IMR-90 (cell line): ENCODE data around the gene FASTKD1. TPM values are rescaled to one million over a fixed set of nuclear protein-coding genes. Genes with fewer than 3 reads are reported as not detected.

ENCODE experiments used
- ATAC-seq: fragments of 200-7000 bp; cut with Tn5 transposase; 2 replicates; pipeline ENCODE4 v1.9.1; 2020; ENCODE audit warnings: low read depth, mild to moderate bottlenecking, moderate library complexity
- BruUV-seq: library from RNA; stranded (reverse); fragments of 400-500 nt; replicated peaks from 2 replicates; lab custom pipeline; 2021; lab: Mats Ljungman, UMichigan
- CTCF ChIA-PET: fragments of 300-600 bp; formaldehyde crosslinking; extraction: SDS; loops from one replicate; lab custom pipeline; 2021; ENCODE audit warnings: antibody characterized with exemption; lab: Yijun Ruan, JAX
- POLR2A ChIA-PET: fragments of 300-600 bp; sonication (Branson Sonifier 250); formaldehyde crosslinking; loops from one replicate; lab custom pipeline; 2022; ENCODE audit warnings: antibody characterized with exemption; ENCODE audit not compliant: unreplicated experiment; lab: Charles Lee
- DNase-seq: peaks from one replicate; pipeline ENCODE4 v3.0.0; 2013
- H2AFZ ChIP-seq: replicated peaks from 2 replicates; pipeline ENCODE3; 2013; ENCODE audit warnings: low read length, mild to moderate bottlenecking; ENCODE audit not compliant: poor library complexity
- H2AK5ac ChIP-seq: 2 replicates; pipeline ENCODE4 v1.6.1; 2013; ENCODE audit warnings: low read depth, low read length, inconsistent platforms
- H2AK9ac ChIP-seq: replicated peaks from 2 replicates; pipeline ENCODE3; 2013; ENCODE audit warnings: mild to moderate bottlenecking, low read depth, low read length, moderate library complexity; ENCODE audit not compliant: poor library complexity
- H2BK120ac ChIP-seq: 2 replicates; pipeline ENCODE4 v1.6.1; 2013; ENCODE audit warnings: low read depth, low read length, inconsistent platforms
- H2BK15ac ChIP-seq: 3 replicates; pipeline ENCODE4 v1.6.1; 2013; ENCODE audit warnings: low read depth, low read length, inconsistent platforms
- H2BK20ac ChIP-seq: 2 replicates; pipeline ENCODE4 v1.6.1; 2013; ENCODE audit warnings: low read depth, mild to moderate bottlenecking, inconsistent platforms, low read length, moderate library complexity
- H2BK5ac ChIP-seq: 2 replicates; pipeline ENCODE4 v1.6.1; 2013; ENCODE audit warnings: mild to moderate bottlenecking, low read depth, low read length, inconsistent platforms; ENCODE audit not compliant: poor library complexity, severe bottlenecking
- H3K14ac ChIP-seq: replicated peaks from 2 replicates; pipeline ENCODE4 v1.6.1; 2013; ENCODE audit warnings: low read depth, low read length, inconsistent platforms
- H3K18ac ChIP-seq: 2 replicates; pipeline ENCODE4 v1.6.1; 2013; ENCODE audit warnings: low read depth, low read length, control low read depth
- H3K23ac ChIP-seq: 2 replicates; pipeline ENCODE4 v1.6.1; 2013; ENCODE audit warnings: low read depth, low read length, inconsistent platforms
- H3K27ac ChIP-seq: 2 replicates; pipeline ENCODE4 v1.5.1; 2013; ENCODE audit warnings: mild to moderate bottlenecking, control low read depth, low read length; ENCODE audit not compliant: insufficient read depth
- H3K27me3 ChIP-seq: 2 replicates; pipeline ENCODE4 v1.6.1; 2013; ENCODE audit warnings: low read length; ENCODE audit not compliant: control insufficient read depth, insufficient read depth
- H3K36me3 ChIP-seq: 2 replicates; pipeline ENCODE4 v1.6.1; 2013; ENCODE audit warnings: low read length, mixed read lengths; ENCODE audit not compliant: control insufficient read depth, insufficient read depth
- H3K4ac ChIP-seq: 2 replicates; pipeline ENCODE4 v1.6.1; 2013; ENCODE audit warnings: low read depth, low read length, inconsistent platforms
- H3K4me1 ChIP-seq: 2 replicates; pipeline ENCODE4 v1.6.1; 2013; ENCODE audit warnings: low read length, mixed read lengths; ENCODE audit not compliant: control insufficient read depth, insufficient read depth
- H3K4me2 ChIP-seq: 2 replicates; pipeline ENCODE4 v1.6.1; 2013; ENCODE audit warnings: low read depth, mild to moderate bottlenecking, control low read depth, low read length, moderate library complexity
- H3K4me3 ChIP-seq: 2 replicates; pipeline ENCODE4 v1.5.1; 2013; ENCODE audit warnings: low read depth, mild to moderate bottlenecking, control low read depth, low read length, moderate library complexity; ENCODE audit not compliant: insufficient read depth
- H3K56ac ChIP-seq: 2 replicates; pipeline ENCODE4 v1.6.1; 2013; ENCODE audit warnings: low read length, inconsistent platforms; ENCODE audit not compliant: insufficient read depth; ENCODE audit errors: extremely low read depth
- H3K79me1 ChIP-seq, 2 experiments: 2 replicates each; pipeline ENCODE4 v1.6.1; 2013; ENCODE audit warnings: low read length in 2 of 2, inconsistent platforms in 1 of 2, low read depth in 1 of 2
- H3K9ac ChIP-seq: 2 replicates; pipeline ENCODE4 v1.6.1; 2013; ENCODE audit warnings: low read depth, low read length, control low read depth
- H3K9me1 ChIP-seq: 2 replicates; pipeline ENCODE4 v1.6.1; 2013; ENCODE audit warnings: low read length, inconsistent platforms; ENCODE audit not compliant: insufficient read depth
- H3K9me3 ChIP-seq: 2 replicates; pipeline ENCODE4 v1.6.1; 2013; ENCODE audit warnings: low read length; ENCODE audit not compliant: control insufficient read depth, insufficient read depth
- H4K20me1 ChIP-seq: 2 replicates; pipeline ENCODE4 v1.6.1; 2013; ENCODE audit warnings: low read length, inconsistent platforms; ENCODE audit not compliant: insufficient read depth
- H4K5ac ChIP-seq: 2 replicates; pipeline ENCODE4 v1.6.1; 2013; ENCODE audit warnings: mild to moderate bottlenecking, low read depth, low read length, control low read depth
- H4K8ac ChIP-seq, 2 experiments: 2 replicates each; pipeline ENCODE4 v1.6.1; 2013; ENCODE audit warnings: low read depth in 2 of 2, low read length in 2 of 2, control low read depth in 1 of 2, inconsistent platforms in 1 of 2
- H4K91ac ChIP-seq: 2 replicates; pipeline ENCODE4 v1.6.1; 2013; ENCODE audit warnings: low read depth, low read length, inconsistent platforms; ENCODE audit not compliant: insufficient read depth
- BHLHE40 ChIP-seq: fragments of 150-350 bp; IDR thresholded peaks from 2 replicates; pipeline ENCODE4 v1.6.1; 2016; ENCODE audit warnings: mild to moderate bottlenecking, low read depth, low read length
- CEBPB ChIP-seq: IDR thresholded peaks from 2 replicates; pipeline ENCODE4 v1.6.1; 2012; ENCODE audit warnings: low read depth, low read length, improper control_type of control experiment
- POLR2A ChIP-seq: IDR thresholded peaks from 2 replicates; pipeline ENCODE4 v1.6.1; 2012; ENCODE audit warnings: mild to moderate bottlenecking, low read depth, low read length
- RAD21 ChIP-seq: IDR thresholded peaks from 2 replicates; pipeline ENCODE4 v1.6.1; 2012; ENCODE audit warnings: low read length, improper control_type of control experiment
- USF2 ChIP-seq: fragments of 150-350 bp; IDR thresholded peaks from 2 replicates; pipeline ENCODE4 v1.6.1; 2017; ENCODE audit warnings: mild to moderate bottlenecking, antibody characterized with exemption, low read length, low read depth
- WGBS, 2 experiments: methylation state at CpG; one replicate each; pipeline versions ENCODE4 v1.1.5 to v1.1.7; 2013; ENCODE audit warnings: missing lambda C conversion rate in 2 of 2; ENCODE audit not compliant: insufficient read length in 1 of 2; ENCODE audit errors: extremely low coverage in 2 of 2; 5-methylcytosine and 5-hydroxymethylcytosine counted together
- dilution Hi-C: fragments of 300-500 bp; cut with HindIII; formaldehyde crosslinking; loops from one replicate; pipeline ENCODE4 v1.14.3; 2018; ENCODE audit warnings: low sequenced_read_pairs; ENCODE audit not compliant: unreplicated experiment
- in situ Hi-C: fragments of 300-500 bp; cut with MboI; formaldehyde crosslinking; loops from 3 replicates; pipeline ENCODE4 v1.14.3; 2019; ENCODE audit warnings: low sequenced_read_pairs, inconsistent platforms, mixed read lengths
- intact Hi-C: fragments of 100-400 bp; cut with micrococcal nuclease; formaldehyde crosslinking; loops from 2 replicates; pipeline ENCODE4 v1.10.0; 2022
- polyA plus RNA-seq, 3 experiments: library from polyadenylated mRNA; depleted of rRNA; stranded (reverse); fragments of >200 nt; gene quantifications; 2 replicates each; pipeline ENCODE4 v1.2.3, GENCODE V29; 2012; ENCODE audit warnings: low replicate concordance in 1 of 3
- total RNA-seq: library from RNA; depleted of rRNA; stranded (reverse); fragments of >200 nt; gene quantifications from 2 replicates; pipeline ENCODE4 v1.2.3, GENCODE V29; 2012

Gene FASTKD1
- total and polyA plus RNA-seq, 2 of the 4 experiments (the other 2 are of a cell fraction): 11.4 to 11.5 TPM

DNA sequence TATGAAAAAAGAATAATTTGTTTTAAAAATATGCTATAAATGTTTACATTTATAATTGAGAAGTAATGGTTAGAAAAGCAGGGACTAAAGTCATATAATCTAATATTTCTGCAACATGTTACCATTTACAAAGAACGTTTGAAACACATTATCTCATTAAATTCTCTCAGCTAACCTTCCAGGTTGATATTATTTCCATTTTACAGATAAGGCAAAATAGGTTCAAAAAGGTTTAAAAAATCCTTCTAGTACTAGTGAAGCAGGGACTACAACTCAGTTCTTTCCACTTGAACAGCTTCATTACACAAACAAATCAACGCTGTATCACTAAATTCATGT, 875 bp downstream of the FASTKD1 start:
- Histone ChIP-seq H3K9me3 (no peaks in the 10 kb centered on the region), H3K4ac (peak overlapping the region; percentile 85; the same call in 1 of the 2 replicates), H4K5ac (peak overlapping the region; percentile 56; the same call in 1 of the 2 replicates), H2AK9ac (peak overlapping the region; percentile 59), H3K23ac (peak overlapping the region; percentile 81), H3K79me1 (peaks cover 0 to 20% of the 10 kb centered on the region in 2 experiments; a peak in 3 of 4 replicates), H3K36me3 (no peaks in the 10 kb centered on the region), H3K27me3 (no peaks in the 10 kb centered on the region), H2BK15ac (no peak overlapping the region), H2BK120ac (no peak overlapping the region), H4K20me1 (no peaks in the 10 kb centered on the region), H3K18ac (peak overlapping the region; percentile 11; the same call in 1 of the 2 replicates), H2AFZ (peak overlapping the region; percentile 94), H2BK20ac (no peak overlapping the region), H3K4me1 (no peaks in the 10 kb centered on the region), H4K8ac (peak overlapping the region; percentile 44 to 85), H3K14ac (peak overlapping the region; percentile 87; the same call in 1 of the 2 replicates), H3K4me2 (peak overlapping the region; percentile 100), H4K91ac (no peak overlapping the region), H2BK5ac (no peak overlapping the region), H3K27ac (peak overlapping the region; percentile 41), H3K9ac (peak overlapping the region; percentile 70), H3K4me3 (peak overlapping the region; percentile 62), H3K9me1 (no peaks in the 10 kb centered on the region), H2AK5ac (no peak overlapping the region), H3K56ac (peak overlapping the region; percentile 55)
- 0% methylated on average over 1 of the region's 2 CpGs; no CpG with 5 or more reads in 1 of the 2 experiments for WGBS, 2 experiments
- dilution Hi-C loops (no loop called here), in situ Hi-C loops (no loop called here), intact Hi-C loops (loop anchor here (10.0 kb wide), 1 partner anchor 222 kb away; the partner anchor contains the start of gene SSB)
- BruUV-seq: no TSS peak
- DNase-seq (no peak), ATAC-seq (no peak; the same call in 1 of the 2 replicates)
- POLR2A ChIA-PET: no interaction called here
- no peak for TF ChIP-seq CEBPB
- no peak for TF ChIP-seq POLR2A
- no peak for TF ChIP-seq BHLHE40
- no peak for TF ChIP-seq RAD21
- no peak for TF ChIP-seq USF2
- CTCF ChIA-PET: interaction anchor here (0.9 to 1.0 kb wide), 2 partner anchors 42 to 49 kb away, joined by 3 read pairs; no protein-coding TSS in a partner anchor
